ENCODE results near the gene R3HDM1. TPM values are rescaled to one million over a fixed set of nuclear protein-coding genes. Genes with fewer than 3 reads are reported as not detected.

R3HDM1 gene
- polyA plus RNA-seq, 2 of the 4 experiments (the other 2 are of a cell fraction): 27.6 to 63.3 TPM

DNA sequence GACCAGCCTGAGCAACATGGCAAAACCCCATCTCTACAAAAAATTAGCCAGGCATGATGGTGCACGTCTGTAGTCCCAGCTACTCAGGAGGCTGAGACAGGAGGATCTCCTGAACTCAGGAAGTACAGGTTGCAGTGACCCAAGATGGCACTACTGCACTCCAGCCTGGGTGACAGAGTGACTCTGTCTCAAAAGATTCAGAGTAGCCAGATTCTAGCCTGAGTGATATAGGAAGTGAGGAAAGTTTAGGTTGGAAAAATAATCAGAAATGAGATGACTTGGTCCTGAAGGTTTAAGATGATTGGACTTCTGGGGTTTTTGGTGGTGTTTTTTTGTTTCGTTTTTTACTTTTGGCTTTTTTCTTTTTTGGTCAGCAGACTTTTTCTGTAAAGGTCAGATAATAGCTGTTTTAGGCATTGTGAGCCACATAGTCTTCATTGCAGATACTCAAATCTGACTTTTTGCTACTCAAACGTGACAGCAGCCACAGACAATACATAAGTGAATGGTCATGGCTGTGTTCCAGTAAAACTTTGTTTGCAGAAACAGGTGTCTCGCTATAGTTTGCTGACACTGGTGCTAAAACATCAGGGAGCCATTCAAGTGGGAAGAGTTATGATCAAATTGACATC lies 106.3 kb downstream of the R3HDM1 start:
- no peak overlapping the region for H3K27ac ChIP-seq
- no peak for DNase-seq (ENCODE audit: low read depth in 1 of 2, low spot score in 1 of 2)
- ATAC-seq: no peak
- CTCF ChIA-PET: no interaction called here
- TF ChIP-seq MYC (IDR thresholded peaks at IDR 0.05; ENCODE audit: borderline replicate concordance, low read length) (no peak), TFCP2L1 (CRISPR knock-in tag; IDR thresholded peaks at IDR 0.05) (no peak), ESRRA (IDR thresholded peaks at IDR 0.05; ENCODE audit: borderline replicate concordance, low read length) (no peak), ZC3H11A (IDR thresholded peaks at IDR 0.05) (no peak), BHLHE40 (IDR thresholded peaks at IDR 0.05; ENCODE audit: low read depth, low read length) (no peak), EHF (CRISPR knock-in tag; IDR thresholded peaks at IDR 0.05) (no peak), ZFP36 (IDR thresholded peaks at IDR 0.05; ENCODE audit: borderline replicate concordance, partially characterized antibody) (no peak), REST (IDR thresholded peaks at IDR 0.05) (no peak), RCOR1 (IDR thresholded peaks at IDR 0.05; ENCODE audit: low read depth, low read length) (no peak), MAX (IDR thresholded peaks at IDR 0.05) (no peak), HOXB13 (CRISPR knock-in tag; IDR thresholded peaks at IDR 0.05; ENCODE audit: low read depth) (no peak), MAZ (IDR thresholded peaks at IDR 0.05; ENCODE audit: borderline replicate concordance, low read depth, low read length) (no peak), POLR2A (IDR thresholded peaks at IDR 0.05; ENCODE audit: low read length) (no peak), CBX8 (IDR thresholded peaks at IDR 0.05) (no peak)
- TF ChIP-seq, protein P1, sequence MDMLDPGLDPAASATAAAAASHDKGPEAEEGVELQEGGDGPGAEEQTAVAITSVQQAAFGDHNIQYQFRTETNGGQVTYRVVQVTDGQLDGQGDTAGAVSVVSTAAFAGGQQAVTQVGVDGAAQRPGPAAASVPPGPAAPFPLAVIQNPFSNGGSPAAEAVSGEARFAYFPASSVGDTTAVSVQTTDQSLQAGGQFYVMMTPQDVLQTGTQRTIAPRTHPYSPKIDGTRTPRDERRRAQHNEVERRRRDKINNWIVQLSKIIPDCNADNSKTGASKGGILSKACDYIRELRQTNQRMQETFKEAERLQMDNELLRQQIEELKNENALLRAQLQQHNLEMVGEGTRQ (IDR thresholded peaks at IDR 0.05): no peak
- FAIRE-seq: no peak
- H3K4me3 ChIP-seq: no peak overlapping the region
- WGBS (ENCODE audit: missing lambda C conversion rate): 87% methylated on average over 4 of the region's 4 CpGs
- no peaks in the 10 kb centered on the region for H3K9me3 ChIP-seq
- POLR2A ChIA-PET: no interaction called here
- H3K4me1 ChIP-seq: no peaks in the 10 kb centered on the region
- H3K4me2 ChIP-seq: no peak overlapping the region

- no peaks in the 10 kb centered on the region for H3K9me3 ChIP-seq
- CTCF ChIA-PET: no interaction called here
- POLR2A ChIA-PET: no interaction called here
- no peaks in the 10 kb centered on the region for H3K4me1 ChIP-seq
- FAIRE-seq (no peak), ATAC-seq (no peak), DNase-seq (ENCODE audit: low read depth in 1 of 2, low spot score in 1 of 2) (no peak)
- TF ChIP-seq ATOH8 (CRISPR knock-in tag; IDR thresholded peaks at IDR 0.05; ENCODE audit: low read depth) (no peak), HEYL (CRISPR knock-in tag; IDR thresholded peaks at IDR 0.05) (no peak), FOSL2 (IDR thresholded peaks at IDR 0.05) (no peak), FOSL2 (CRISPR knock-in tag; IDR thresholded peaks at IDR 0.05) (no peak), NR3C1 (IDR thresholded peaks at IDR 0.05) (no peak), TFCP2L1 (CRISPR knock-in tag; IDR thresholded peaks at IDR 0.05) (no peak), E2F6 (IDR thresholded peaks at IDR 0.05; ENCODE audit: borderline replicate concordance, low read depth) (no peak), BHLHE40 (IDR thresholded peaks at IDR 0.05; ENCODE audit: low read depth, low read length) (no peak), CEBPB (IDR thresholded peaks at IDR 0.05) (no peak), FOSB (CRISPR knock-in tag; IDR thresholded peaks at IDR 0.05) (no peak), ZFP36 (IDR thresholded peaks at IDR 0.05; ENCODE audit: borderline replicate concordance, partially characterized antibody) (no peak), JUN (IDR thresholded peaks at IDR 0.05) (no peak)
- TF ChIP-seq, protein P2, sequence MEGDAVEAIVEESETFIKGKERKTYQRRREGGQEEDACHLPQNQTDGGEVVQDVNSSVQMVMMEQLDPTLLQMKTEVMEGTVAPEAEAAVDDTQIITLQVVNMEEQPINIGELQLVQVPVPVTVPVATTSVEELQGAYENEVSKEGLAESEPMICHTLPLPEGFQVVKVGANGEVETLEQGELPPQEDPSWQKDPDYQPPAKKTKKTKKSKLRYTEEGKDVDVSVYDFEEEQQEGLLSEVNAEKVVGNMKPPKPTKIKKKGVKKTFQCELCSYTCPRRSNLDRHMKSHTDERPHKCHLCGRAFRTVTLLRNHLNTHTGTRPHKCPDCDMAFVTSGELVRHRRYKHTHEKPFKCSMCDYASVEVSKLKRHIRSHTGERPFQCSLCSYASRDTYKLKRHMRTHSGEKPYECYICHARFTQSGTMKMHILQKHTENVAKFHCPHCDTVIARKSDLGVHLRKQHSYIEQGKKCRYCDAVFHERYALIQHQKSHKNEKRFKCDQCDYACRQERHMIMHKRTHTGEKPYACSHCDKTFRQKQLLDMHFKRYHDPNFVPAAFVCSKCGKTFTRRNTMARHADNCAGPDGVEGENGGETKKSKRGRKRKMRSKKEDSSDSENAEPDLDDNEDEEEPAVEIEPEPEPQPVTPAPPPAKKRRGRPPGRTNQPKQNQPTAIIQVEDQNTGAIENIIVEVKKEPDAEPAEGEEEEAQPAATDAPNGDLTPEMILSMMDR (IDR thresholded peaks at IDR 0.05): no peak
- TF ChIP-seq, protein P1 (IDR thresholded peaks at IDR 0.05): no peak
- WGBS (ENCODE audit: missing lambda C conversion rate): 93% methylated on average over 3 of the region's 3 CpGs
- no peak overlapping the region for H3K4me3 ChIP-seq
- H3K4me2 ChIP-seq: no peak overlapping the region
- H3K27ac ChIP-seq: no peak overlapping the region
These were observed 107.5 kb downstream of the R3HDM1 start for GRCh38 chr2:135638825-135639224.

All from A549 (cell line).